HG03066 (cell line): Measurements from ENCODE around the gene NDRG4.

Source experiments
- ATAC-seq: cut with Tn5 transposase; IDR thresholded peaks from one replicate; pipeline ENCODE4 v1.9.1; 2021; ENCODE audit warnings: low read depth; ENCODE audit not compliant: unreplicated experiment

The NDRG4 gene

GRCh38 chr16:58536278-58536677 is 36.3 kb downstream of the NDRG4 start:
- ATAC-seq: no peak

- no peak for ATAC-seq
These were observed 37.4 kb downstream of the NDRG4 start for GRCh38 chr16:58537124-58537906.

DNA sequence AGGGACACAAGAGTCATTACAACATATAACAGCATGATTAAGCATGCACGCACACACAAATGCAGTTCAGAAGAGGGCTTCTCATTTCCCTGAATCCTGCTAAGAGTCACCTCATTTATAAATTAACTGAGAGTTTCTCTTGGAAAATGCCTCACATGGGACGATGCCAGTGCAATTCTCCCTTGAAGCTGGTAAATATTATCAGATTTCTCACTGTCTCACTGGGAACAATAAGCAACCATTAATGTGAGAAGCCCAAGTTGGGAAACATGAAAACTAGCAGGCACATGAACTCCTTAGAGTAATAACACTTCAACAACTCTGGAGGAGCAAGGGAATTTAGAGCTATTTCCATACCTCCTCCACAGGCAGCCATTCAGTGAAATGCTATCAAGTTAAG is 41.8 kb downstream of the NDRG4 start:
- ATAC-seq: no peak

- no peak for ATAC-seq
These were observed 42.3 kb downstream of the NDRG4 start for GRCh38 chr16:58542291-58542690.

- no peak for ATAC-seq
These were observed 43.7 kb downstream of the NDRG4 start for GRCh38 chr16:58543685-58544084.

DNA sequence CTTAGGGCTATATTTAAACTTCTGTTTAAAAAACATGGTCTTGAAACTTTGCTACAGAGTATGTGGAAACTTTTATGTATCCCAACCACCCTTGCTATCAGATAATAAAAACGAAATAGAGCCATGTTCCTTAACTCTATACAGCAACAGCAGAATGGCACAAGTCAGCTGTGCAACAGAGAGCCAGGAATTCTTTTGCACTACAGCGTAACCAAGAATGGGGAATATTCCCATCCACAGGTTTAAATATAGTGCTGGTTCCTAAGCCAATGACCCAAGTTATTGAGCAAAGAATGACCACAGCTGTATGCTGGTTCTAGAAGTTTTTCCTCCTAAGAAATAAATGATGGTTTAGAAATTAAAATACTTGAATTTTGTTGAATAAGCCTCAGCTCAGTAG is 48.4 kb downstream of the NDRG4 start:
- ATAC-seq: no peak

DNA sequence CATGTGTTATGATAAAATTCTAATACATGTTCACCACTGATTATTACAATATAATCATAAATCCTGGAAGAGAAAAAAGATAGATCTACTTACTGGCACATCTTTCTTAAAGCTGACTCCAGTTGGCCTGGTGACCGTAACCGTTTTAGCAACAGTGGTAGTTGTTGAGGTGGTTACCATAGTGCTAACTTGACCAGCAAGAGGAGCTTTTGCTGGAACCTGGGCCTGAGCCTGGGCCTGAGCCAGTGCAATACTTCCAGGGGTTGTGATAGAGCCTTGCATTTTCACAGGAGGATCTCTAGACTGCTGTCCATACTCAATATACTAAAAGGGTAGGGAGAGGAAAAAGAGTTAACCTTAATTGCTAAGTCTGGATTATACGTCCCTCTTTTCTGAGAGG is 51.6 kb downstream of the NDRG4 start:
- ATAC-seq: no peak

DNA sequence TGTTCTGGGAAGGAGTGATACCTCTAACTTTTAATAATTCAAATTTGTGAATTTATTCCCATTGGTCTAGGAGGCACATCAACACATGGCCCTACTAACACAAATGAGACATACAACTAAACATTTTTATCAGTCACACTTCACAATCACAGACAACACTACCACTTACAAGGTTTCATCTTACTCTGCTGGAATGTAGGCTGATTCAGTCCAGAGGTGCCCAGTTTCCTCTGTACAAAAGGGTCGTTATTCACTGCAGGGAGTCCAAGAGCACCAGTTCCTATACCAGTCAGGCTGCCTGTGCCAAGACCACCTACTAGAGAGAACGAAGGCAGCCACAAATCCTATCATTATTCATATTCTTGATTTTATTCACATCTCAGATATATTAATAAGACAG is 56.7 kb downstream of the NDRG4 start:
- no peak for ATAC-seq
